Activated naive CD8-positive, alpha-beta T cell treated with anti-CD3 and anti-CD28 coated beads, Interleukin-2, amount 10 ng/mL, durations not matched to agents 7 days and 5 days (primary cell): ENCODE results near the gene FGFBP2. TPM values are rescaled to one million over a fixed set of nuclear protein-coding genes. Genes with fewer than 3 reads are reported as not detected.

Source experiments
- ATAC-seq: fragments of 150-1000 bp; cut with Tn5 transposase; one replicate; pipeline ENCODE4 v1.10.0; 2021; ENCODE audit warnings: low read depth, moderate library complexity
- POLR2A ChIA-PET: fragments of 350-600 bp; sonication (Branson Sonifier 250); formaldehyde crosslinking; loops from one replicate; lab custom pipeline; 2021; ENCODE audit warnings: antibody characterized with exemption; lab: Charles Lee
- DNase-seq: peaks from one replicate; pipeline ENCODE4 v3.0.0; 2021
- H3K27ac Mint-ChIP-seq: one replicate; pipeline ENCODE4 v1.8.0; 2022; ENCODE audit warnings: mild to moderate bottlenecking, mixed read lengths
- H3K27me3 Mint-ChIP-seq: one replicate; pipeline ENCODE4 v1.8.0; 2022; ENCODE audit warnings: mild to moderate bottlenecking, moderate library complexity, mixed read lengths
- H3K36me3 Mint-ChIP-seq: one replicate; pipeline ENCODE4 v1.8.0; 2021; ENCODE audit warnings: mild to moderate bottlenecking, mixed read lengths
- H3K4me1 Mint-ChIP-seq: one replicate; pipeline ENCODE4 v1.8.0; 2021; ENCODE audit warnings: mixed read lengths
- H3K4me3 Mint-ChIP-seq: one replicate; pipeline ENCODE4 v1.8.0; 2022; ENCODE audit warnings: mild to moderate bottlenecking, moderate library complexity, mixed read lengths
- H3K9me3 Mint-ChIP-seq: one replicate; pipeline ENCODE4 v1.8.0; 2021; ENCODE audit warnings: mixed read lengths
- total RNA-seq, 2 experiments: library from RNA; stranded (reverse); gene quantifications; one replicate each; pipeline ENCODE4 v1.2.3, GENCODE V29; 2021

FGFBP2 gene
- total RNA-seq, 2 experiments from 2014 or later: 23.9 to 25.0 TPM

DNA sequence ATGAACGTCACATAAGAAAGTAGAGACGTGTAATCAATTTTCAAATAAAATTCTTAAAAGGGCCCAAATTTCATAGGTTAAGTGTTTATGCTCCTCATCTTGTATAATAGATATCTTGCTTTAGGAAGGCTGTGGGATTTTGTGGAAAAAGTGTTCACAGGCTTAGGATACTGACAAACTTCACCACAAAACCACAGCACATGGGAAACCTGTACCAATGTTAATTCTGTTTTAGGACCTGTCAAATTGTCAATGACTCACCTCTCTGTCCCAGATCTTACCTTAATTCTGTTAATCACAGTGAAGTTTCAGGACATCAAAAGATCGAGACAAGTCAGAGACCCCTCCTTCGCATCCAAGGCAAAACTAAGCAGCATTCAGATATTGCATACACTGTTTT, 48.7 kb downstream of the FGFBP2 start:
- no peaks in the 10 kb centered on the region for H3K36me3 Mint-ChIP-seq
- no peak overlapping the region for H3K4me3 Mint-ChIP-seq
- no peak overlapping the region for H3K27ac Mint-ChIP-seq
- POLR2A ChIA-PET: no interaction called here
- no peak for ATAC-seq
- H3K27me3 Mint-ChIP-seq: peaks cover 18% of the 10 kb centered on the region
- no peak for DNase-seq
- H3K4me1 Mint-ChIP-seq: peaks cover 7% of the 10 kb centered on the region
- peaks cover 2% of the 10 kb centered on the region for H3K9me3 Mint-ChIP-seq

DNA sequence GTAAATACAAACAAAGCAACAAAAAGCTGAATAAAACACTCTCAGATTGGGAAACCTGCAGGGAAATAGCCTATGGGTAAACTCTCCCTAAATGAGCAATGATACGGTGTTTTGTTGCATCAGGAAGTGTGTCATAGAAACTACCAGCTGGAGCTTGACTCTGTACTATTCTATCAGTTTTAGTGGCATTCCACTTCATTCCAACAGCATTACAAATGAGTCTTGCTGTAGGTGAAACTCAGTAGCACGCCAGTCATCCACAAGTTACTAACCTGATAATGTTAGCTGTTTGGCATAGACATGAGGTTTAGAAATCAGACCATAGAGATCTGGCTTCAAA, 49.4 kb downstream of the FGFBP2 start:
- Mint-ChIP-seq H3K36me3 (no peaks in the 10 kb centered on the region), H3K4me1 (peaks cover 7% of the 10 kb centered on the region), H3K9me3 (peaks cover 2% of the 10 kb centered on the region), H3K27ac (no peak overlapping the region), H3K27me3 (peaks cover 12% of the 10 kb centered on the region), H3K4me3 (no peak overlapping the region)
- DNase-seq: no peak
- POLR2A ChIA-PET: no interaction called here
- no peak for ATAC-seq

DNA sequence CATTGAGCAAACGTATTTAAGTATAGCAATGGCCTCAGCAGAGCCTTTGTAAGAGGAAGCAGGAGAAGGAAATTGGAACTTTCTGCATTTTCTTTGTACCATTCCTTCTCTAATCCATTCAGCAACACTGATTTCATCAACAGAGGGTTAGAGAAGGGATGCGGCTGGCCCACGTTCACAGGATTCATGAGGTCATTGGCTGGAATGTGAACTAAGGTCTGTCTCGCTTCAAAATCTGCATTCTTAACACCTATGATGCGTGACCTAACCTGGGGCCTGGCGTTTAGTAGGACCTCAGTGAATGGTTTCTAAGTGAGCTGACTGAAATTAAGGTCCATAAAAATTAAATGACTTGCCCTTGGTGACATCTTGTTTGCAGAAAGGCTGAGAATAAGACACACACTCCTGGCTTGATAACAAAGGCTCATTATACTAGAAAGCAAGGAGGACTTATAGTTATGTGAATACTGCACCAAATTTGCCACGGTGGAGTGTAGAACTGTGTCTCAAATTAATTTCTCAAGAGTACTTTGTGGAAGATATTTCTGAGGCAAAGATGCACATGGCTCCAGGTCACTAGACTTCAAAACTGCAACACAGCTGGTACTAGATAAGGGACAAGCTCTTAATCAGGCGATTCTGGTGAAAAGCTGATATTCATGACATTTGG, 49.9 kb downstream of the FGFBP2 start:
- POLR2A ChIA-PET: no interaction called here
- H3K27me3 Mint-ChIP-seq: peaks cover 11% of the 10 kb centered on the region
- H3K4me1 Mint-ChIP-seq: peaks cover 7% of the 10 kb centered on the region
- no peak for ATAC-seq
- no peak for DNase-seq
- peaks cover 2% of the 10 kb centered on the region for H3K9me3 Mint-ChIP-seq
- no peak overlapping the region for H3K4me3 Mint-ChIP-seq
- no peak overlapping the region for H3K27ac Mint-ChIP-seq
- H3K36me3 Mint-ChIP-seq: no peaks in the 10 kb centered on the region

DNA sequence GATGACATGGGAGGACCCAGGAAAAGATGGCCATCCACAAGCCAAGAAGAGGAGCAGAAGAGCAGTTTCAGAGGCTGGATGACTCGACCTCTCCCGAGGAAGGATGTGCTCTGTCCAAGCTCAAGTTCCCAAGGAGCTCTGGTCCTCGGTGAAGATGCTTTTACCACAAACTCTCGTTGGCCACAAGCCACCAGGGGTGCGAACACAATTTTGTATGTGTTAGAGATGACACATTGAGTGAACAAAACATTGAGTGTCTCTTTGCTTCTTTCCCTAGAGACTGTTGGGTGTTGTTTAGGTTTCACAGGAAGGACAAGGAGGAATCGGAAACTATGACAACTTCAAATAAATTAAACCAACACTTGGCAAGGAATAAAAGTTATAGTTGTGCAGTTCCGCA, 50.7 kb downstream of the FGFBP2 start:
- no peak for ATAC-seq
- POLR2A ChIA-PET: no interaction called here
- H3K9me3 Mint-ChIP-seq: peaks cover 2% of the 10 kb centered on the region

More for the DNA sequence above, 50.7 kb downstream of the FGFBP2 start:
- no peak overlapping the region for H3K4me3 Mint-ChIP-seq
- H3K36me3 Mint-ChIP-seq: no peaks in the 10 kb centered on the region
- peaks cover 7% of the 10 kb centered on the region for H3K4me1 Mint-ChIP-seq
- no peak overlapping the region for H3K27ac Mint-ChIP-seq
- no peak for DNase-seq
- H3K27me3 Mint-ChIP-seq: peaks cover 9% of the 10 kb centered on the region

Other genes starting within 250 kb of the FGFBP2 start
- 100 to 1,000 TPM in 1 of 2 experiments, 10 to 100 TPM in 1; 99.9 to 110 TPM for gene CD38, start 184.8 kb downstream of the FGFBP2 start, total RNA-seq
- not detected for gene FGFBP1, start 24.4 kb downstream of the FGFBP2 start, total RNA-seq
- gene PROM1, start 120.8 kb upstream of the FGFBP2 start, total RNA-seq: not detected